NB4 (cell line): ENCODE results near the gene MYMK.
A peak's percentile ranks its signal among the peaks of the same experiment; 100 is the strongest.

Experiments
- DNase-seq: peaks from one replicate; pipeline ENCODE4 v3.0.0; 2010; ENCODE audit warnings: low read depth
- H3K4me3 ChIP-seq: one replicate; pipeline ENCODE4 v1.5.1; 2011; ENCODE audit warnings: mild to moderate bottlenecking, low read depth, low read length, moderate library complexity
- MYC ChIP-seq: IDR thresholded peaks from 2 replicates; pipeline ENCODE4 v1.6.1; 2011; ENCODE audit warnings: low read depth, low read length
- POLR2A ChIP-seq: IDR thresholded peaks from 2 replicates; pipeline ENCODE4 v1.6.1; 2011; ENCODE audit warnings: mild to moderate bottlenecking; ENCODE audit not compliant: insufficient read length; ENCODE audit errors: extremely low read depth
- TF ChIP-seq, protein P1 (sequence below): IDR thresholded peaks from 2 replicates; pipeline ENCODE4 v1.6.1; 2011; ENCODE audit warnings: low read depth, low read length
- TF ChIP-seq, protein P2 (sequence below): IDR thresholded peaks from one replicate; pipeline ENCODE4 v1.5.1; 2012; ENCODE audit warnings: low read depth, low read length

Gene MYMK

DNA sequence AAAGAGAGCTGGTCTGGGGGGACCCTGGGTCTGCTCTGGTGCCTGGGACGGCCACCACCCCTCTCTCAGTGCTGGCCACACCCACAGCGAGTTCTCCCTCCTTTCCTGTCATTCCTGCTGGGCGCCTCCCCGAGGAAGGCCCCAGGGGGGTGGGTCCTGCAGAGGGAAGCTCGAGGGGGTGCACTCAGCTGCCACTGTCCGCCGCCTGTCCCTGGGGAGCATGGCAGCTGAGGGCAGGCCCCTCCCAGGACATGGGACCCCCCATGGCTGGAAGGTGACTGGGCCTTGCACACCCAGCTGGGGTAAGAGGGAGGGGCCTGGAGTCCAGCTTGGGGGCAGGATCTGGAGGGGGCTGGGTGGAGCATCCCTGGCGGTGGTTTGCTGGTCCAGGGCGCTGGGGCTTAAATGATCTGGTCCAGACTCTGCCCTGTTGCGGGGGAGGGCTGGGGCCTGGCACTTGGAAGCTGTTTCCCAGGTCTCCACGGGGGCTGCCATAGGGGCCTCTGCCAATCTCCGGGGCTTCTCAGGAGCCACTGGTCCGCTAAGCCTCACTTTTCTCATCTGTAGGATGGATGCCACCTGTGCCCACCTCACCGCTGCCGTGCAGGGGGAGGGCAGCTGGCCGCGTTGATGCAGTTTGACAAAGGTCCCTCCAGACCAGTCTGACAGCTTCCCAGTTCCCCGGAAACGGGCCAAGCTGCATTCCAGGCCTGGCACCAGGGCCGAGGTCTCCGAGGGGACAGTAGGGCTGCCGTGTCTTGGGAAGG, 39.9 kb downstream of the MYMK start:
- TF ChIP-seq MYC (no peak), POLR2A (no peak)
- TF ChIP-seq, protein P1, sequence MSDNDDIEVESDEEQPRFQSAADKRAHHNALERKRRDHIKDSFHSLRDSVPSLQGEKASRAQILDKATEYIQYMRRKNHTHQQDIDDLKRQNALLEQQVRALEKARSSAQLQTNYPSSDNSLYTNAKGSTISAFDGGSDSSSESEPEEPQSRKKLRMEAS = no peak
- TF ChIP-seq, protein P2, sequence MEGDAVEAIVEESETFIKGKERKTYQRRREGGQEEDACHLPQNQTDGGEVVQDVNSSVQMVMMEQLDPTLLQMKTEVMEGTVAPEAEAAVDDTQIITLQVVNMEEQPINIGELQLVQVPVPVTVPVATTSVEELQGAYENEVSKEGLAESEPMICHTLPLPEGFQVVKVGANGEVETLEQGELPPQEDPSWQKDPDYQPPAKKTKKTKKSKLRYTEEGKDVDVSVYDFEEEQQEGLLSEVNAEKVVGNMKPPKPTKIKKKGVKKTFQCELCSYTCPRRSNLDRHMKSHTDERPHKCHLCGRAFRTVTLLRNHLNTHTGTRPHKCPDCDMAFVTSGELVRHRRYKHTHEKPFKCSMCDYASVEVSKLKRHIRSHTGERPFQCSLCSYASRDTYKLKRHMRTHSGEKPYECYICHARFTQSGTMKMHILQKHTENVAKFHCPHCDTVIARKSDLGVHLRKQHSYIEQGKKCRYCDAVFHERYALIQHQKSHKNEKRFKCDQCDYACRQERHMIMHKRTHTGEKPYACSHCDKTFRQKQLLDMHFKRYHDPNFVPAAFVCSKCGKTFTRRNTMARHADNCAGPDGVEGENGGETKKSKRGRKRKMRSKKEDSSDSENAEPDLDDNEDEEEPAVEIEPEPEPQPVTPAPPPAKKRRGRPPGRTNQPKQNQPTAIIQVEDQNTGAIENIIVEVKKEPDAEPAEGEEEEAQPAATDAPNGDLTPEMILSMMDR = no peak
- no peak overlapping the region for H3K4me3 ChIP-seq
- no peak for DNase-seq

DNA sequence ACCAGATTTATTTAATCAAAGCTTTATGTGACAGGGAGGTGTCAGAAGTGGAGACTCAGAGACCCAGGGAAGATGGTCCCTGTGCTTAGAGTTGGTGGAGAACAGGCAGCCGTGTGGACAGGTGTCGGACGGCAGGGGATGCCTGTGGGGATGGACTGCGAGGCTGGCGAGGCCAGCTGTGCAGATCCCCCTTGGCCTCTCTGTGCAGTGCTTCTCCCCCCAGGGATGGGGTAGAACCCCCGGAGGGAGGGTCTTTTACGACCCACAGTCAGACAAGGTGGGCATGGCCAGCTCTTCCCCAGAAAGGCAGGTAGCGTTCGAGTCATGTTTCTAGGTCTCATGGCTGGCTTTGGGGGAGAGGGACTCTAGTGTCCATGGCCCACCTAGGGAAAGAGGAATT, 41.1 kb downstream of the MYMK start:
- H3K4me3 ChIP-seq = no peak overlapping the region
- DNase-seq = no peak
- TF ChIP-seq, protein P1 = no peak
- TF ChIP-seq MYC (no peak), POLR2A (no peak)
- TF ChIP-seq, protein P2 = no peak

DNA sequence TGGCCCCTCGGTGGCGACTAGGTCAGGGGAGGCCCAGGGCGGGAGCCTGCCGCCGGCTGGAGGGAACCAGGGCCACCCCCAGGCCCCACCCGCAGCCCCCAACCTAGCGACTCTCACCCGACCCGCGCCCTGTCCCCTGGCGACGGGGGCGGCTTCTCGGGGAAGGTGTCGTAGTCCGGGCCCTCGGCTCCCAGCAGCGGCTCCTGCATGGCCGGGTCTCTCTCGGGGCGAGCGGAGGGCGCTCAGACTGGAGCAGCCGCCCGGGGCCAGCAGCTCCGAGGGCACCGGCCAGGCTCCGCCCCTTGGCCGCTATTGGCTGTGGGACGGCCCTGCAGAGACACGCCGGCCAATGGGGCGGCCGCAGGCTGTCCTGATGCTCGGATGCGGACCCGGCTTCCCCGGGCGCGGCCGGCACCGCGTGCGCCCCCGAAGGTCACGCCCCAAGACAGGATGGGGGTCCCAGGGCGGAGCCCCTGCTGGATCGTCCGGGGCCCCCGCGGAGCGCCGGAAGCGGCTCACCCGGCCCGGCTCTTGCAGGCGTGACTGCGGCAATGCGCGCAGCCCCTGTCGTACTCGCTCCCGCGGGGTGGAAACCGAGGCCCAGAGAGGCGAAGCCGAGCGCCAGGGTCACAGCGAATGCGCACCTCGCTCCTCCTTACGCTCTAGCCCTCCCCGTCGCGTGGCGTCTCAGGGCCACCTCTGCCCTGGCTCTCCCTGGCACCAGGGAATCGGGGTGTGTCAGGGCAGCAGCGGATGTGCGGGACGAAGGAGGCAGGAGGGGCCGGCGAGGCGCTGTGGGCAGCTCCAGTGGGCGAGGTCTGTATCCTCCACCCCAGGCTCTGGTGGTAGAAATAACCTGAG, 45.7 kb downstream of the MYMK start, which contains the start of gene SLC2A6:
Gene SLC2A6 (minus strand): TSS at position 249 of the 861 bp plus-strand sequence. CDS start 40 bp downstream, at position 209.
- TF ChIP-seq, protein P2 = no peak
- TF ChIP-seq, protein P1 = peak; percentile 66
- TF ChIP-seq POLR2A = peak; percentile 42

DNA sequence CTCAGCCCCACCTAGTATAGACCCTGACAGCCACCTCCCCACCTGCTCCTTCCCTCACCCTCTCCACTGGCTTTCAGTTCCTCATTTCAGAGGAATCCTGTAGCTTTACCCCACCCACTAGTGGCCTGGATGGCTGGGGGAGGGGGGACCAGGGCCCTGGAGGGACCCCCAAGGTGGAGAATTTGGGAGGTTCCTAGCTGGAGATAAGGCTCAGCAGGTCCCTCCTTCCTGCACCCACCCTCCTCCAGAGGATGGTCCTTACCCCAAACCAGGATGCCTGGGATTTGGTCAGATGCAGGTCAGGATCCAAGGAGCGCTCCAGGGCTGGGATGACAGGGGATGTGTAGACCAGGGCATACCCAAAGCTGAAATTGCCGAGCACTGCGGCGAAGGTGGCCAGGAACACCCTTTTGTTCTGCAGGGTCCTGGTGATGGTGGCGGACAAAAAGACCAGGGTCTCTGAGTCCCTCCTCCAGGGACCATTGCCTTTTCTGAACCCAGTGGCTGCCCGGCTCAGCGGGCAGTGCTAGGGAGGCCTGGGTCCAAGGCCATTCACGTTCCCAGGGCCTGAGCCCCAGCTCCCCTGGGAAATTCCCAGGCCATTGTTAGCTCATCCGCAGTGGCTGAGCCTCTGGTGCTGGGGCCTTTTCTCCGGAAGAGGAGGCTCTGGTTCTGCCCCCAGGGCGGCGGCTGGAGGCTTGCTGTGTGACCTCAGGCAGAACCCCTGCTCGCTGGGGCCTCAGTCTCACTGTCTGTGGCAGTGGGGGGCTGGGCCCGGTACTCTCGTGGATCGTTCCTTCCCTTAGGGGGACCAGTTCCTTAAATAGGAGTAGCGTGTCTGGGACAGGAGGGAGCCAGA, 46.5 kb downstream of the MYMK start:
- peak; percentile 70 for DNase-seq
- TF ChIP-seq, protein P1 = no peak
- TF ChIP-seq POLR2A (no peak), MYC (no peak)
- TF ChIP-seq, protein P2 = no peak

More for the DNA sequence above, 45.7 kb downstream of the MYMK start, which contains the start of gene SLC2A6:
- DNase-seq = peak; percentile 88
- peak within 1 kb of the TSS; percentile 55 for H3K4me3 ChIP-seq

DNA sequence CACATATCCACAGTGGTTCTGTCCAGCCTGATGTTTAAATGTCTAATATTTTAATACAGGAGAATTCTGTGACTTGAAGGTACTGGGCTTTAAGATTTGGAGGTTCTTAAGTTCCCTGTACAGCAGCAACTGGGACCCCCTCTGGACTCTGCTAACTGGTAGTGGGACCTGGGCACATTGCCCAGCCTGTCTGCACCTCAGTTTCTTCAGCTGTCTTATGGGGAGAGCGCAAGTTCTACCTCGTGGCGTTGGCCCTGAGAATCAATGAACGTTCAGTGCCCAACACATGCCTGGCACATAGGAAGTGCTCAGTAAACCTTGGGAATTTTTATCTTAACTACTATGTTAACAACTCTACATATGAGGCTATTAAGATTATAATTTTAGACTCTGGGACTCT, 47.3 kb downstream of the MYMK start:
- H3K4me3 ChIP-seq = peak overlapping the region; percentile 55
- no peak for DNase-seq
- TF ChIP-seq POLR2A (no peak), MYC (no peak)
- TF ChIP-seq, protein P1 = no peak
- TF ChIP-seq, protein P2 = no peak

More for the DNA sequence above, 46.5 kb downstream of the MYMK start:
- H3K4me3 ChIP-seq = peak overlapping the region; percentile 55
